ENCODE data around the gene MDFI.
A peak's percentile ranks its signal among the peaks of the same experiment; 100 is the strongest.
"Not testable (repeated sequence)": the region's sequence is repeated elsewhere in the genome, so short reads cannot be mapped to it uniquely, and the experiment has no call there.

Gene MDFI

GRCh38 chr6:41602864-41603608 lies 35.2 kb upstream of the MDFI start:
- DNase-seq (ENCODE audit: low read depth), result peak; percentile 51

- no peak for DNase-seq (ENCODE audit: low read depth)
Observed at GRCh38 chr6:41604006-41604405, 34.3 kb upstream of the MDFI start.

- DNase-seq (ENCODE audit: low read depth), result no peak
Observed at GRCh38 chr6:41605649-41606048, 32.6 kb upstream of the MDFI start.

GRCh38 chr6:41607036-41607435 lies 31.2 kb upstream of the MDFI start:
- DNase-seq (ENCODE audit: low read depth), result no peak

- DNase-seq (ENCODE audit: low read depth), result no peak
Observed at GRCh38 chr6:41607736-41608135, 30.5 kb upstream of the MDFI start.

GRCh38 chr6:41608443-41609151 lies 29.7 kb upstream of the MDFI start:
- DNase-seq (ENCODE audit: low read depth), result no peak

GRCh38 chr6:41614715-41615114 lies 23.6 kb upstream of the MDFI start:
- DNase-seq (ENCODE audit: low read depth), result no peak

- no peak for DNase-seq (ENCODE audit: low read depth)
Observed at GRCh38 chr6:41615311-41615710, 23.0 kb upstream of the MDFI start.

- no peak for DNase-seq (ENCODE audit: low read depth)
Observed at GRCh38 chr6:41618598-41618997, 19.7 kb upstream of the MDFI start.

- DNase-seq (ENCODE audit: low read depth), result not testable (repeated sequence)
Observed at GRCh38 chr6:41619193-41619592, 19.1 kb upstream of the MDFI start.

- no peak for DNase-seq (ENCODE audit: low read depth)
Observed at GRCh38 chr6:41621367-41621766, 16.9 kb upstream of the MDFI start.

- DNase-seq (ENCODE audit: low read depth), result no peak
Observed at GRCh38 chr6:41621802-41622201, 16.5 kb upstream of the MDFI start.

- no peak for DNase-seq (ENCODE audit: low read depth)
Observed at GRCh38 chr6:41622206-41622988, 15.9 kb upstream of the MDFI start.

GRCh38 chr6:41623330-41623729 lies 14.9 kb upstream of the MDFI start:
- DNase-seq (ENCODE audit: low read depth), result no peak

- DNase-seq (ENCODE audit: low read depth), result no peak
Observed at GRCh38 chr6:41624621-41625380, 13.5 kb upstream of the MDFI start.

- no peak for DNase-seq (ENCODE audit: low read depth)
Observed at GRCh38 chr6:41625442-41625841, 12.8 kb upstream of the MDFI start.

- DNase-seq (ENCODE audit: low read depth), result no peak
Observed at GRCh38 chr6:41626022-41626421, 12.2 kb upstream of the MDFI start.

GRCh38 chr6:41626917-41627316 lies 11.4 kb upstream of the MDFI start:
- no peak for DNase-seq (ENCODE audit: low read depth)

GRCh38 chr6:41629128-41629527 lies 9.1 kb upstream of the MDFI start:
- no peak for DNase-seq (ENCODE audit: low read depth)

- DNase-seq (ENCODE audit: low read depth), result no peak
Observed at GRCh38 chr6:41630069-41630468, 8.2 kb upstream of the MDFI start.

- DNase-seq (ENCODE audit: low read depth), result no peak
Observed at GRCh38 chr6:41630946-41631345, 7.3 kb upstream of the MDFI start.

- no peak for DNase-seq (ENCODE audit: low read depth)
Observed at GRCh38 chr6:41633056-41633634, 5.1 kb upstream of the MDFI start.
